Osteoblast (primary cell): ENCODE data around the gene FBXW12. TPM values are rescaled to one million over a fixed set of nuclear protein-coding genes. Genes with fewer than 3 reads are reported as not detected.

Source experiments
- DNase-seq: peaks from one replicate; pipeline ENCODE4 v3.0.0; 2011; ENCODE audit warnings: low spot score, mixed read lengths; ENCODE audit not compliant: insufficient read length; ENCODE audit errors: missing footprints
- H2AFZ ChIP-seq: 2 replicates; pipeline ENCODE4 v1.6.0; 2011; ENCODE audit warnings: mild to moderate bottlenecking, low read length
- H3K27ac ChIP-seq: 2 replicates; pipeline ENCODE4 v1.5.1; 2011; ENCODE audit warnings: mild to moderate bottlenecking, low read depth, low read length, moderate library complexity
- H3K27me3 ChIP-seq: 2 replicates; pipeline ENCODE4 v1.6.0; 2012; ENCODE audit warnings: mild to moderate bottlenecking, control low read depth, inconsistent platforms, low read length, moderate library complexity; ENCODE audit not compliant: insufficient read depth
- H3K36me3 ChIP-seq: 2 replicates; pipeline ENCODE4 v1.5.1; 2011; ENCODE audit warnings: mild to moderate bottlenecking, low read length, control low read depth, moderate library complexity; ENCODE audit not compliant: insufficient read depth
- H3K4me1 ChIP-seq: 2 replicates; pipeline ENCODE4 v1.5.1; 2011; ENCODE audit warnings: mild to moderate bottlenecking, low read length, control low read depth, moderate library complexity; ENCODE audit not compliant: insufficient read depth
- H3K4me2 ChIP-seq: 2 replicates; pipeline ENCODE4 v1.6.0; 2011; ENCODE audit warnings: mild to moderate bottlenecking, low read length; ENCODE audit not compliant: insufficient read depth
- H3K4me3 ChIP-seq: fragments of 200-600 bp; sonication (generic); 3 replicates; pipeline ENCODE4 v1.5.1; 2012; ENCODE audit warnings: mild to moderate bottlenecking, low read length, inconsistent platforms; ENCODE audit not compliant: insufficient read depth
- H3K79me2 ChIP-seq: 2 replicates; pipeline ENCODE4 v1.6.0; 2012; ENCODE audit warnings: mild to moderate bottlenecking, low read length, control low read depth, inconsistent platforms; ENCODE audit not compliant: insufficient read depth
- H3K9me3 ChIP-seq: 2 replicates; pipeline ENCODE4 v1.5.1; 2011; ENCODE audit warnings: low read depth, low read length, control low read depth
- H4K20me1 ChIP-seq: 2 replicates; pipeline ENCODE4 v1.6.0; 2012; ENCODE audit warnings: mild to moderate bottlenecking, low read length, control low read depth; ENCODE audit not compliant: insufficient read depth
- total RNA-seq: library from RNA; depleted of rRNA; stranded (reverse); fragments of >200 nt; gene quantifications from 2 replicates; pipeline ENCODE4 v1.2.3, GENCODE V29; 2012
- TF ChIP-seq, protein P1 (sequence below): IDR thresholded peaks from 2 replicates; pipeline ENCODE4 v1.5.1; 2011; ENCODE audit warnings: mild to moderate bottlenecking, low read depth, low read length, moderate library complexity; ENCODE audit errors: extremely low read depth

The FBXW12 gene
- total RNA-seq, 1 donor, result not detected

DNA sequence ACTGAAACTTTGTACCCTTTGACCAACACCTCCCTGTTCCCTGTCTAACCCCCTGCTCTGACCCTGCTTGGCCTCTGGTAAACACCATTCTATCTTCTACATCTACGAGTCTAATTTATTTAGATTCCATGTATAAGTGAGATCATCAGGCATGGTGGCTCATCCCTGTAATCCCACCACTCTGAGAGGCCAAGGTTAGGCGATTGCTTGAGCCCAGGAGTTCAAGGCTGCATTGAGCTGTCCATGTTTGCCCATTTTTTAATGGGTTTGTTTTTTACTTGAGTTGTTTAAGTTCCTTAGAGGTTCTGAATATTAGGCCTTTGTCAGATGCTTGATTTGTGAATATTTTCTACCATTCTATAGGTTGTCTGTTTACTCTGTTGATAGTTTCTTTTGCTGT lies 16.9 kb downstream of the FBXW12 start:
- Histone ChIP-seq H3K4me3 (no peak overlapping the region), H3K36me3 (no peaks in the 10 kb centered on the region), H3K4me1 (no peaks in the 10 kb centered on the region), H2AFZ (no peak overlapping the region), H3K27me3 (peaks cover 26% of the 10 kb centered on the region), H3K79me2 (no peaks in the 10 kb centered on the region), H3K27ac (no peak overlapping the region), H3K4me2 (no peak overlapping the region), H3K9me3 (no peaks in the 10 kb centered on the region), H4K20me1 (no peaks in the 10 kb centered on the region)
- no peak for DNase-seq
- TF ChIP-seq, protein P1, sequence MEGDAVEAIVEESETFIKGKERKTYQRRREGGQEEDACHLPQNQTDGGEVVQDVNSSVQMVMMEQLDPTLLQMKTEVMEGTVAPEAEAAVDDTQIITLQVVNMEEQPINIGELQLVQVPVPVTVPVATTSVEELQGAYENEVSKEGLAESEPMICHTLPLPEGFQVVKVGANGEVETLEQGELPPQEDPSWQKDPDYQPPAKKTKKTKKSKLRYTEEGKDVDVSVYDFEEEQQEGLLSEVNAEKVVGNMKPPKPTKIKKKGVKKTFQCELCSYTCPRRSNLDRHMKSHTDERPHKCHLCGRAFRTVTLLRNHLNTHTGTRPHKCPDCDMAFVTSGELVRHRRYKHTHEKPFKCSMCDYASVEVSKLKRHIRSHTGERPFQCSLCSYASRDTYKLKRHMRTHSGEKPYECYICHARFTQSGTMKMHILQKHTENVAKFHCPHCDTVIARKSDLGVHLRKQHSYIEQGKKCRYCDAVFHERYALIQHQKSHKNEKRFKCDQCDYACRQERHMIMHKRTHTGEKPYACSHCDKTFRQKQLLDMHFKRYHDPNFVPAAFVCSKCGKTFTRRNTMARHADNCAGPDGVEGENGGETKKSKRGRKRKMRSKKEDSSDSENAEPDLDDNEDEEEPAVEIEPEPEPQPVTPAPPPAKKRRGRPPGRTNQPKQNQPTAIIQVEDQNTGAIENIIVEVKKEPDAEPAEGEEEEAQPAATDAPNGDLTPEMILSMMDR, result no peak

DNA sequence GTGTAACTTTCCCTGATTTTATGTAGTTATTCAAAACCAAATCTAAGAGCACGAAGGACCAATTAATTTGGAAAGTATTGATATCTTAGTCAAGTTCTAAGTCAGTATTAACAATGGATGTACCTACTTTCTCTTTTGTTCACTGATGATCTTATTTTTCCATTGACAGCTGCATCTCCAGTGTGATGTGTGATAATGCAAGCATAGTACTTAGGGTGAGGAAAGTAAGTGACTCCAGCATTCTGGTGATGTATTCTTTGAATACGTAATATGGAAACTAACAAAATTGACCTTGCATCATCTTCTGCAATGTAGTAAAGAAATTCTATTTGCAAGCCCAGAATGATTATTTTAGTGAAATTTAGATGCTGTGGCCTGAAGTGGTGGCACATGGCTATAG lies 22.4 kb downstream of the FBXW12 start:
- Histone ChIP-seq H3K4me3 (no peak overlapping the region), H3K79me2 (no peaks in the 10 kb centered on the region), H3K9me3 (no peaks in the 10 kb centered on the region), H3K27me3 (peaks cover 26% of the 10 kb centered on the region), H3K4me2 (no peak overlapping the region), H3K4me1 (no peaks in the 10 kb centered on the region), H2AFZ (no peak overlapping the region), H3K27ac (no peak overlapping the region), H4K20me1 (no peaks in the 10 kb centered on the region), H3K36me3 (no peaks in the 10 kb centered on the region)
- TF ChIP-seq, protein P1, result no peak
- no peak for DNase-seq

DNA sequence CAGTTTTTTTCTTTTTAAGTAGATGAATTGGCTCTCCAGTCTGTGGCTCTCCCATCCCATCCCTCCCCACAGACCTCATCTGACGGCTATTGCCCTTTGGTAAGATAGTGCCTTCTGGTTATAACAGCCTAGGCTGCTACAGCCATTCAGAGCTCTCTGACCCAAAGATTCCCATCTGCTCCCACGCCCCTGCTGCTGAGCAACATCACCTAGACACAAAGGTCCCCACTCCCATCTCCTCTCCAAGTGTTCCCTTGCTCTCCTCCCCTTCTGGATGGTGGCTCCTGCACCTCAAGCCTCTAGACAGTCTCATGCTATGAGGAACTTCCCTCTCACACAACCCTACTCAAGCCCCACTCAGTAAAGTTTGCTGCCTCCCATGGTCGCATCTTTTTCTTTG lies 23.7 kb downstream of the FBXW12 start:
- Histone ChIP-seq H4K20me1 (no peaks in the 10 kb centered on the region), H2AFZ (no peak overlapping the region), H3K36me3 (no peaks in the 10 kb centered on the region), H3K4me3 (no peak overlapping the region), H3K9me3 (no peaks in the 10 kb centered on the region), H3K79me2 (no peaks in the 10 kb centered on the region), H3K27ac (no peak overlapping the region), H3K4me1 (no peaks in the 10 kb centered on the region), H3K27me3 (peaks cover 32% of the 10 kb centered on the region), H3K4me2 (no peak overlapping the region)
- TF ChIP-seq, protein P1, result no peak
- peak; percentile 13 for DNase-seq

DNA sequence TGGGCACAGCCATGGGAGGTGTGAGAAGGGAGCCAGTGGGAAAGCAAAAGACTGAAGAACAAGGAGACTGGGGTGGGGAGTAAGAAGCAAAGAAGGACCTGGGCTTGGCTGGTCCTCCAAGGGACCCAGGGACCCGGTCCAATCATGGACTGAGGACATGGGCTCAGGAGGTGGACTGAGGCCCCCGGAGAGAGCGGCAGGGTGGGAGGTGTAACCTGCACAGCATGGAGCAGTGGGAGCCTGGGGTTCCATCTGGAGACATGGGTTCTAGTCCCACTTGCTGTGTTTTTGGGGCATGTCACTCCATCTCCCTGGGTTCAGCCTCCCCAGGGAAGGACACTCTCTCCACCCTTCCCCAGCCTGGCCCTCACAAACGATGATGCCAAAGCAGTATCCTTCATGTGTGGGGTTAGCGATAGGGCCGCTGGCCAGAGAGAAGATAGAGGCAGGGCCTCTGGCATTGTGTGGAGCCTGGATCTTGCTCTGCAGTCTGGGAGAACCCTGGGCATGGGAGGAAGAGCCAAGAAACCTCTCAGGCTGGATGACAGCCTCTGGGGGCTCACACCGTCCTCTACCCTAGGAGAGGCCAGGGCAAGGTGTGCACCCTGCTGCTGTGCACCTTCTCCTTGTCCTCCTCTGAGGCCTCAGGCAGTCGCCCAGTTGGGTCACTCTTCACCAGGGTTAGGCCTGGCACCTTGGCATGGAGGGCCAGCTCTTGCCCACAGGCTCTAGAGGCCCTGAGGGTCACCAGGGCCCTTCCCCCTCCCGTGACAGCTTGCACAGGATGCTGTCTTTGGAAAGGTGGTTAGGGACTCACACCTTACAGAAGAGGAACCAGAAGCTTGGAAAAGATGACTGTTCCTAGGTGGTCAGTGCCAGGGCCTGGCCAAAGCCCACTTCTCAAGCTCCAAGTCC lies 26.0 kb downstream of the FBXW12 start:
- Histone ChIP-seq H3K9me3 (no peaks in the 10 kb centered on the region), H3K4me2 (no peak overlapping the region), H3K79me2 (no peaks in the 10 kb centered on the region), H2AFZ (no peak overlapping the region), H3K4me1 (peaks cover 11% of the 10 kb centered on the region), H4K20me1 (no peaks in the 10 kb centered on the region), H3K27ac (no peak overlapping the region), H3K36me3 (no peaks in the 10 kb centered on the region), H3K4me3 (no peak overlapping the region), H3K27me3 (peaks cover 32% of the 10 kb centered on the region)
- peak; percentile 46 for DNase-seq
- TF ChIP-seq, protein P1, result no peak
